T1000 (cell line): Measurements from ENCODE around the gene CIRBP.
"Not testable (repeated sequence)": the region's sequence is repeated elsewhere in the genome, so short reads cannot be mapped to it uniquely, and the experiment has no call there.

Experiments used
- DNase-seq: peaks from one replicate; lab custom pipeline; 2025; ENCODE audit warnings: mixed read lengths; lab: John Stamatoyannopoulos, UW

The CIRBP gene

GRCh38 chr19:1312767-1313694, 43.9 kb downstream of the CIRBP start:
- DNase-seq: no peak

- DNase-seq: no peak
Measured at GRCh38 chr19:1313695-1314613, 44.8 kb downstream of the CIRBP start.

- peak; percentile 47 for DNase-seq
Measured at GRCh38 chr19:1315470-1316166, 46.5 kb downstream of the CIRBP start.

- no peak for DNase-seq
Measured at GRCh38 chr19:1316466-1316865, 47.3 kb downstream of the CIRBP start.

GRCh38 chr19:1317274-1318003, 48.3 kb downstream of the CIRBP start:
- no peak for DNase-seq

GRCh38 chr19:1318678-1319471, 49.7 kb downstream of the CIRBP start:
- no peak for DNase-seq

GRCh38 chr19:1320282-1320650, 51.1 kb downstream of the CIRBP start:
- not testable (repeated sequence) for DNase-seq

- DNase-seq: no peak
Measured at GRCh38 chr19:1321539-1321938, 52.4 kb downstream of the CIRBP start.

- no peak for DNase-seq
Measured at GRCh38 chr19:1322198-1322981, 53.3 kb downstream of the CIRBP start.

GRCh38 chr19:1324249-1324805, 55.2 kb downstream of the CIRBP start:
- no peak for DNase-seq
